ENCODE measurements around the gene IL2RA.
"Not testable (repeated sequence)": the region's sequence is repeated elsewhere in the genome, so short reads cannot be mapped to it uniquely, and the experiment has no call there.

Gene IL2RA

GRCh38 chr10:6062101-6062771 is at the start of gene IL2RA:
IL2RA (minus strand) TSS chr10:6062367; CDS start chr10:6062151, 216 bp downstream.
- DNase-seq: no peak

DNA sequence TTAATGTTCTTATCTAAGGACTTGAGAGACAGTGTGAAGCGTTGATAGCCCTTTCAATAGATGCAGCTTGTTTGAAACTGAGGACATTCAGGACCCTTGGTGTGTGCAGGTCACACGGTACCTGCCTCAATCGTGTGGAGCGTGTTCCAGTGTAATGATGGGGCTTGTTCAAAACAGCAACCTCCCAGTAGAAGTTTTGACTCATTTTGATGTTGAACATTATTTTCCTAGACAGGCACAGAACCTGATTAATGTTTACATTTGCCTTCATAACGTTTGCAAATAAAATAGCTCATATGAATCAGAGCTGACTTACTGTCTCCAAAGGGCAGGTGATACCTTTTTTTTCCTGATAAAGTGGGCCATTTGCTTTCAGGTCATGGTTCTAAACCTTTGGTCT is 48.0 kb upstream of the IL2RA start:
- no peak for DNase-seq

- DNase-seq: no peak
Measured at GRCh38 chr10:6109444-6109775, 47.2 kb upstream of the IL2RA start.

GRCh38 chr10:6108631-6109443 is 46.7 kb upstream of the IL2RA start:
- DNase-seq: peak in 1 of 56 donors; percentile 38

GRCh38 chr10:6108072-6108471 is 45.9 kb upstream of the IL2RA start:
- DNase-seq: no peak

DNA sequence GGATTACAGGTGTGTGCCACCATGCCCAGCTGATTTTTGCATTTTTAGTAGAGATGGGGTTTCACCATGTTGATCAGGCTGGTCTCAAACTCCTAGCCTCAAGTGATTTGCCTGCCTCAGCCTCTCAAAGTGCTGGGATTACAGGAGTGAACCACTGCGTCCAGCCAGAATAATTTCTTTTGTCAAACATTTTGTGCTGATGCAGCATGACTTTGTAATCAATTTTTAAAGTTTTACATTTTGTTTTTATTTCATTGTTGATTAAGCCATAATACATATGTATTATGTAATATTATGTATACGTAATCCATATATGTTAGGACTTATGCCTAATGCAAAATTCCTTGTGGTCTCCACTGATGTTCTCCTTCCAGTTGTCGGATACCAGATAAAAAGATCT is 45.4 kb upstream of the IL2RA start:
- not testable (repeated sequence) for DNase-seq

- no peak for DNase-seq
Measured at GRCh38 chr10:6103591-6103990, 41.4 kb upstream of the IL2RA start.

DNA sequence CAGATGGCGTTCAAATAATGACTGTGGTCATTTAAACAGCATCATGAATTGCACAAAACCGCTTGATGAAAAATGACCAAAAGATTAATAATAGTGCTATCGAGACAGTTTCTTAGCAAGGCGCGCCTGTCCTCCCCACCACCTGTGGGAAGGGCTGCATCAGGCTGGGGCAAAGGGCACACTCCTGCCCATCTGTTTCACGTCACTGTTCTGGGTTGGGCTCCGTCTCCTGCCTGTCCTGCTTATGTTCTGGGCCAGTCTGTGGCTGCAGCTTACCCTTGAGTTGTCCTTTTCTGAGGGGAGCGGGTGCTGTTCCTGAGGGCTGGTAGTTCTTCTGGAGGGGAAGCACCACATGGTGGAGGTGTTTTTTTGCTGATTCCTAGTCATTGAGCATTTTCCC is 40.0 kb upstream of the IL2RA start:
- no peak for DNase-seq

- DNase-seq: no peak
Measured at GRCh38 chr10:6101181-6101580, 39.0 kb upstream of the IL2RA start.

GRCh38 chr10:6100370-6100769 is 38.2 kb upstream of the IL2RA start:
- no peak for DNase-seq

DNA sequence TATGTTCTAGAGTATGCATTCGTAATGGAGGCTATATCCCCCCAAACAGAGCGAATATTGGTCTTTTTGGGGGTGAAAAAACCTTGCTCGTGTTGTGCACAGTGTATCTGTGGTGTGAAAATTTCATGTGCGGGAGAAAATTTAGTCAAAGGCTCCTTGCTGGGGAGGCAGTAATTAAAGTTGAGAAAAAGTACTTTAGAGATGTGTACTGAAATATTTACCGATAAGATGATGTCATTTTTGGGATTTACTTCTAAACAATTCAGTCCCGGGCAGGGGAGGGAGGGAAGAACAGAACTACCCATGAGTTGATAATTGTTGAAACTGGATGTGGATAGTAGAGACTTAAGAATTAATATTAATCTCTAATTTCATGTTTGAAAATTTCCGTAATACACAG is 36.0 kb upstream of the IL2RA start:
- no peak for DNase-seq

DNA sequence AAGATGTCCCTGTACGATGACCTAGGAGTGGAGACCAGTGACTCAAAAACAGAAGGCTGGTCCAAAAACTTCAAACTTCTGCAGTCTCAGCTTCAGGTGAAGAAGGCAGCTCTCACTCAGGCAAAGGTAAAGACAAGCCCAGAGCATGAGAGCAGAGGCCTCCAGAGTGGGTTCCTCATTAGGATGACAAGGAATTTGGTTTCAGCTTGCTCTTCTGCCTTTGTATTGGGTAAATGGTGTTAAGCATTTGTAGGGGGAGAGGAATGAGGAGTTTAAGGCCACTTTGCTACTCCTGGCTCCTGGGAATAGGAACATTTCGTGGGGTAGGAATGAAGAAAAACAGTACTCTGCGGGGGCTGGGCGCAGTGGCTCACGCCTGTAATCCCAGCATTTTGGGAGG is 34.9 kb upstream of the IL2RA start:
- no peak for DNase-seq

DNA sequence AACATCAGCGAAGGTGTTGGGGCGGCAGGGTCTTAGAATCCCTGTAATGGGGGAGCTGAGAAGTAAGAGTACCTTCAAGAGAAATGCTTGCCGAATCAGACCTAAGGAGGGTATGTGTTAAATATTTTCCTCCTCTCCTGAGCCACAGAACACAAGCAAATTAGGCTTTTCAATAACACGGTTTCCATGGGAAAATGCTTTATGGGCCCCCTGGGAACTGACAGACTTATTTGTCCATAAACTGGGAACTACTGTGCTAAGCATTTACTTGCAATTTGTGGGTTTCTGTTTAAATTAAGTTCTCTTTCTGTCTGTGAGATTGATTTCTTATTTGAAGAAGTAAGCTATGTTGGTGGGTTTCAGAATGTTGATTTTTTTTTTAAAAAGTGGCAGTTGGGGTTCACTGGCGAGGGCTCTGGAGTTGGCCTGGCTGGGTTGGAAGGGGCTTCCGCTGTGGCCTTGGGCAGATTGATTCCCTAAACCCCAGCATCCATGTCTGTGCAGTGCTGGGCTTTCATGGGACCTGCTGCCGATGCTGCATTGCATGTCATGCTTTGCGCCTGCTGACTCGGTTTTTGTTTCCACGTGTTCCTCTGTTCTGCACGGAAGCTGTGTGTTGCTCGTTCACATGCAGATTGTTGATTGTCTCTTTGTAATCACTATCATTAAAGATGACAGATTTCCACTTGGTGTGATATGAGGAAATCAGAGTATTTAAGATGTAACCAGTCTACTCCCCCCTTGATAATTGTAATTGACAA is 33.8 kb upstream of the IL2RA start:
- no peak for DNase-seq

- no peak for DNase-seq
Measured at GRCh38 chr10:6092731-6093130, 30.6 kb upstream of the IL2RA start.

GRCh38 chr10:6091630-6092029 is 29.5 kb upstream of the IL2RA start:
- no peak for DNase-seq

GRCh38 chr10:6089334-6090219 is 27.4 kb upstream of the IL2RA start:
- DNase-seq: peak in 2 of 56 donors; percentile 26 to 30

- peak; percentile 21 to 95 (median 86) for DNase-seq
Measured at GRCh38 chr10:6088721-6089333, 26.7 kb upstream of the IL2RA start, which contains the start of gene RBM17. RBM17 (plus strand) TSS chr10:6089034; CDS start chr10:6097066, 8,032 bp downstream.

- DNase-seq: peak in 55 of 56 donors; percentile 8 to 93 (median 79)
Measured at GRCh38 chr10:6086375-6087233, 24.4 kb upstream of the IL2RA start.
